Thyroid gland (tissue), 4 donors: ENCODE measurements around the gene UBXN7. TPM values are rescaled to one million over a fixed set of nuclear protein-coding genes. Genes with fewer than 3 reads are reported as not detected.
"Not testable (repeated sequence)": the region's sequence is repeated elsewhere in the genome, so short reads cannot be mapped to it uniquely, and the experiment has no call there.

Experiments used
- DNase-seq, 2 donors: peaks; one replicate each; pipeline ENCODE4 v3.0.0-alpha.2; 2019
- H3K27ac ChIP-seq, 3 donors: fragments of 200-600 bp; sonication (generic); 1 replicate in 2 of 3; 2 replicates in 1 of 3; pipeline ENCODE4 v1.5.1; 2016 to 2019; ENCODE audit warnings: mild to moderate bottlenecking in 1 of 3, moderate library complexity in 1 of 3
- H3K27me3 ChIP-seq: fragments of 200-600 bp; sonication (generic); one replicate; pipeline ENCODE4 v1.5.1; 2019
- H3K36me3 ChIP-seq, 2 donors: fragments of 200-600 bp; sonication (generic); one replicate each; pipeline ENCODE4 v1.5.1; 2016 to 2019
- H3K4me1 ChIP-seq, 2 donors: fragments of 200-600 bp; sonication (generic); one replicate each; pipeline ENCODE4 v1.5.1; 2017 to 2019
- H3K4me3 ChIP-seq, 3 donors: fragments of 200-600 bp; sonication (generic); replicated peaks in 1 of 3; 1 replicate in 2 of 3; 2 replicates in 1 of 3; pipeline ENCODE4 v1.5.1; 2016; ENCODE audit warnings: mild to moderate bottlenecking in 1 of 3
- H3K9me3 ChIP-seq: fragments of 200-600 bp; sonication (generic); one replicate; pipeline ENCODE4 v1.5.1; 2017
- POLR2A ChIP-seq, 2 donors: fragments of 450-650 bp; IDR thresholded peaks; one replicate each; pipeline ENCODE4 v1.6.1; 2017; ENCODE audit warnings: antibody characterized with exemption in 2 of 2, mild to moderate bottlenecking in 2 of 2, moderate library complexity in 1 of 2
- WGBS, 2 donors: methylation state at CpG; one replicate each; pipeline ENCODE4 v1.1.5; 2017; 5-methylcytosine and 5-hydroxymethylcytosine counted together
- intact Hi-C: fragments of 100-400 bp; cut with DNase I; formaldehyde crosslinking; loops from one replicate; pipeline ENCODE4 v1.15.1; 2023
- total RNA-seq, 4 donors: library from RNA; depleted of rRNA; stranded (reverse); fragments of >200 nt; gene quantifications; one replicate each; pipeline ENCODE4 v1.2.3, GENCODE V29; 2016
- TF ChIP-seq, protein P1 (sequence below), 6 experiments: fragments of 200-600 bp in 3 of 6; fragments of 450-650 bp in 3 of 6; sonication (generic) in 3 of 6; IDR thresholded peaks; one replicate each; pipeline ENCODE4 v1.5.1; 2016 to 2019; ENCODE audit warnings: antibody characterized with exemption in 6 of 6, mild to moderate bottlenecking in 2 of 6, inconsistent platforms in 1 of 6, moderate library complexity in 1 of 6

UBXN7 gene
- total RNA-seq, 4 donors from 2014 or later, result 16.8 to 38.4 (median 23.2) TPM

GRCh38 chr3:196399485-196399945, 32.7 kb downstream of the UBXN7 start:
- H3K9me3 ChIP-seq, result no peaks in the 10 kb centered on the region
- H3K36me3 ChIP-seq, result peaks cover 10 to 13% of the 10 kb centered on the region in 2 donors

DNA sequence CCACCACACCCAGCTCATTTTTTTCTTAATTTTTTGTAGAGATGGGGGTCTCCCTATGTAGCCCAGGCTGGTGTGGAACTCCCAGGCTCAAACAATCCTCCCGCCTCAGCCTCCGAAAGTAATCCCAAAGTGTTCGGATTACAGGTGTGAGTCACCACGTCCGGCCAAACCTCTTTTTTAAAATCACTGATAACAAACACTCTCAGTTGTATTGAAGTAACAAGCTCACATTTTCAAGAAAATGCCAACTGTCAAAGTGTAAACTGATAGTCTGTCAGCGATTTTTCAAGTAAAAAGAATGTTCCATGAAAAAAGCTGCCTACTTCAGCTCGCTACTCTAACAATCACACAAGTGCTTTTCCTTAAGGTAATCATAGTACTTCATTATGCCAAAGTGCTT, 33.4 kb downstream of the UBXN7 start:
- no peak overlapping the region for H3K27ac ChIP-seq
- TF ChIP-seq, protein P1, sequence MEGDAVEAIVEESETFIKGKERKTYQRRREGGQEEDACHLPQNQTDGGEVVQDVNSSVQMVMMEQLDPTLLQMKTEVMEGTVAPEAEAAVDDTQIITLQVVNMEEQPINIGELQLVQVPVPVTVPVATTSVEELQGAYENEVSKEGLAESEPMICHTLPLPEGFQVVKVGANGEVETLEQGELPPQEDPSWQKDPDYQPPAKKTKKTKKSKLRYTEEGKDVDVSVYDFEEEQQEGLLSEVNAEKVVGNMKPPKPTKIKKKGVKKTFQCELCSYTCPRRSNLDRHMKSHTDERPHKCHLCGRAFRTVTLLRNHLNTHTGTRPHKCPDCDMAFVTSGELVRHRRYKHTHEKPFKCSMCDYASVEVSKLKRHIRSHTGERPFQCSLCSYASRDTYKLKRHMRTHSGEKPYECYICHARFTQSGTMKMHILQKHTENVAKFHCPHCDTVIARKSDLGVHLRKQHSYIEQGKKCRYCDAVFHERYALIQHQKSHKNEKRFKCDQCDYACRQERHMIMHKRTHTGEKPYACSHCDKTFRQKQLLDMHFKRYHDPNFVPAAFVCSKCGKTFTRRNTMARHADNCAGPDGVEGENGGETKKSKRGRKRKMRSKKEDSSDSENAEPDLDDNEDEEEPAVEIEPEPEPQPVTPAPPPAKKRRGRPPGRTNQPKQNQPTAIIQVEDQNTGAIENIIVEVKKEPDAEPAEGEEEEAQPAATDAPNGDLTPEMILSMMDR (IDR thresholded peaks at IDR 0.05), result no peak
- TF ChIP-seq POLR2A (IDR thresholded peaks at IDR 0.05), result no peak
- H3K36me3 ChIP-seq, result peaks cover 10 to 13% of the 10 kb centered on the region in 2 donors
- intact Hi-C loops, result no loop called here
- WGBS, 2 donors, result 96% methylated on average over 7 of the region's 7 CpGs
- H3K4me1 ChIP-seq, result no peaks in the 10 kb centered on the region
- no peaks in the 10 kb centered on the region for H3K9me3 ChIP-seq
- no peak overlapping the region for H3K4me3 ChIP-seq
- no peaks in the 10 kb centered on the region for H3K27me3 ChIP-seq
- no peak for DNase-seq

More at GRCh38 chr3:196399485-196399945, 32.7 kb downstream of the UBXN7 start:
- TF ChIP-seq, protein P1 (IDR thresholded peaks at IDR 0.05), result no peak
- TF ChIP-seq POLR2A (IDR thresholded peaks at IDR 0.05), result no peak
- Histone ChIP-seq H3K27ac (no peak overlapping the region), H3K4me1 (no peaks in the 10 kb centered on the region), H3K27me3 (no peaks in the 10 kb centered on the region), H3K4me3 (no peak overlapping the region)
- WGBS, 2 donors, result 85 to 86% methylated on average over 3 of the region's 3 CpGs
- intact Hi-C loops, result no loop called here
- no peak for DNase-seq

DNA sequence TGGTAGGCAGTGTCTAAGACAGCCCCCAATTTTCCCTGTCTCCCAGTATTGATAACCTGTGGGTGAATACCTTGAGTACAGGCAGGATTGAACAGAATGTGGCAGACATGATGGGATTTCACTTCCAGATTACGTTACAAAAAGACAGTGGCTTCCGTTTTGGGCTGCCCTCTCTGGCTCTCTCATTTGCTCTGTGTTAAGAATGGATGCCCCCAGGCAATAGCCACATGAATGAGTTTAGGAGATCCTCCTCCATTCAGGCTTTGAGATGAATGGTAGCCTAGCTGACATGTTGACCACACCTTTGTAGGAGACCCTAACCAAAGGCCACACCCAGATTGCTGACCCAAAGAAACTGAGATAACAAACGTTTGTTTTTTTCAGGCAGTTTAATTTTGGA, 34.3 kb downstream of the UBXN7 start:
- DNase-seq, result no peak
- Histone ChIP-seq H3K4me3 (no peak overlapping the region), H3K27ac (no peak overlapping the region), H3K36me3 (peaks cover 10 to 13% of the 10 kb centered on the region in 2 donors), H3K27me3 (no peaks in the 10 kb centered on the region), H3K9me3 (no peaks in the 10 kb centered on the region), H3K4me1 (no peaks in the 10 kb centered on the region)
- intact Hi-C loops, result no loop called here
- WGBS, 2 donors, result 83% methylated on average over 3 of the region's 3 CpGs
- TF ChIP-seq, protein P1 (IDR thresholded peaks at IDR 0.05), result no peak
- no peak for TF ChIP-seq POLR2A (IDR thresholded peaks at IDR 0.05)

GRCh38 chr3:196390116-196390515, 42.1 kb downstream of the UBXN7 start:
- Histone ChIP-seq H3K4me1 (peaks cover 4 to 6% of the 10 kb centered on the region in 2 donors), H3K27ac (no peak overlapping the region), H3K4me3 (no peak overlapping the region), H3K9me3 (no peaks in the 10 kb centered on the region), H3K27me3 (no peaks in the 10 kb centered on the region), H3K36me3 (peaks cover 13 to 18% of the 10 kb centered on the region in 2 donors)
- 96 to 98% methylated on average over 3 of the region's 3 CpGs for WGBS, 2 donors
- no peak for TF ChIP-seq POLR2A (IDR thresholded peaks at IDR 0.05)
- TF ChIP-seq, protein P1 (IDR thresholded peaks at IDR 0.05), result no peak
- DNase-seq, result no peak
- intact Hi-C loops, result no loop called here

- intact Hi-C loops, result no loop called here
- Histone ChIP-seq H3K27ac (no peak overlapping the region), H3K4me1 (peaks cover 4 to 6% of the 10 kb centered on the region in 2 donors), H3K4me3 (no peak overlapping the region), H3K36me3 (peaks cover 13 to 18% of the 10 kb centered on the region in 2 donors), H3K9me3 (no peaks in the 10 kb centered on the region), H3K27me3 (no peaks in the 10 kb centered on the region)
- DNase-seq, result no peak
- TF ChIP-seq POLR2A (IDR thresholded peaks at IDR 0.05), result no peak
- TF ChIP-seq, protein P1 (IDR thresholded peaks at IDR 0.05), result no peak
- WGBS, 2 donors, result 49 to 60% methylated on average over 3 of the region's 3 CpGs
These were observed 43.3 kb downstream of the UBXN7 start for GRCh38 chr3:196388956-196389355.

DNA sequence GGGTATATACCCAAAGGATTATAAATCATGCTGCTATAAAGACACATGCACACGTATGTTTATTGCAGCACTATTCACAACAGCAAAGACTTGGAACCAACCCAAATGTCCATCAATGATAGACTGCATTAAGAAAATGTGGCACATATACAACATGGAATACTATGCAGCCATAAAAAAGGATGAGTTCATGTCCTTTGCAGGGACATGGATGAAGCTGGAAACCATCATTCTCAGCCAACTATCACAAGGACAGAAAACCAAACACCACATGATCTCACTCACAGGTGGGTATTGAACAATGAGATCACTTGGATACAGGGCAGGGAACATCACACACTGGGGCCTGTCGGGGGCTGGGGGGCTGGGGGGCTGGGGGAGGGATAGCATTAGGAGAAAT, 44.3 kb downstream of the UBXN7 start:
- H3K4me3 ChIP-seq, H3K27ac ChIP-seq, H3K9me3 ChIP-seq, intact Hi-C loops, H3K27me3 ChIP-seq, H3K4me1 ChIP-seq, DNase-seq: not testable (repeated sequence)
- 94 to 95% methylated on average over 2 of the region's 2 CpGs for WGBS, 2 donors
- H3K36me3 ChIP-seq, result peaks cover 13 to 18% of the 10 kb centered on the region in 2 donors

DNA sequence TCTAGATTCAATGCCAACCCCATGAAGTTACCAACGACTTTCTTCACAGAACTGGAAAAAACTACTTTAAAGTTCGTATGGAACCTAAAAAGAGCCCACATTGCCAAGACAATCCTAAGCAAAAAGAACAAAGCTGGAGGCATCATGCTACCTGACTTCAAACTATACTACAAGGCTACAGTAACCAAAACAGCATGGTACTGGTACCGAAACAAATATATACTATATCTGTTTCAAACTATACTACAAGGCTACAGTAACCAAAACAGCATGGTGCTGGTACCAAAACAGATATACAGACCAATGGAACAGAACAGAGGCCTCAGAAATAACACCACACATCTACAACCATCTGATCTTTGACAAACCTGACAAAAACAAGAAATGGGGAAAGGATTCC, 45.4 kb downstream of the UBXN7 start:
- intact Hi-C loops, H3K4me1 ChIP-seq, H3K27me3 ChIP-seq, H3K4me3 ChIP-seq, DNase-seq, H3K9me3 ChIP-seq, H3K27ac ChIP-seq: not testable (repeated sequence)
- H3K36me3 ChIP-seq, result peaks cover 13 to 18% of the 10 kb centered on the region in 2 donors
- WGBS, 2 donors, result 93 to 96% methylated on average over 3 of the region's 3 CpGs

DNA sequence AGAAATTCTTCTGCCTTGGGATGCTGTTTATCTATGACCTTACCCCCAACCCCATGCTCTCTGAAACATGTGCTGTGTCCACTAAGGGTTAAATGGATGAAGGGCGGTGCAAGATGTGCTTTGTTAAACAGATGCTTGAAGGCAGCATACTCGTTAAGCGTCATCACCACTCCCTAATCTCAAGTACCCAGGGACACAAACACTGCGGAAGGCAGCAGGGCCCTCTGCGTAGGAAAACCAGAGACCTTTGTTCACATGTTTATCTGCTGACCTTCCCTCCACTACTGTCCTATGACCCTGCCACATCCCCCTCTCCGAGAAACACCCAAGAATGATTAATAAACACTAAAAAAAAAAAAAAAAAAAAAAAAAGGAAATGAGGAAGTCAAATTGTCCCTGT, 46.2 kb downstream of the UBXN7 start:
- peaks cover 8 to 13% of the 10 kb centered on the region in 2 donors for H3K36me3 ChIP-seq
- H3K9me3 ChIP-seq, H3K27ac ChIP-seq, H3K27me3 ChIP-seq, H3K4me1 ChIP-seq, DNase-seq, intact Hi-C loops, H3K4me3 ChIP-seq: not testable (repeated sequence)
- 80 to 88% methylated on average over 6 of the region's 6 CpGs for WGBS, 2 donors
